SK-N-SH treated with all-trans-retinoic acid at 6 μM for 48 hours (cell line): ENCODE data around the gene CDCA8.
"Not testable (repeated sequence)": the region's sequence is repeated elsewhere in the genome, so short reads cannot be mapped to it uniquely, and the experiment has no call there.

Experiments used
- ATAC-seq: fragments of 200-7000 bp; cut with Tn5 transposase; 3 replicates; pipeline ENCODE4 v1.9.1; 2020; ENCODE audit warnings: mild to moderate bottlenecking, moderate library complexity
- ARNTL ChIP-seq: fragments of 450-650 bp; formaldehyde crosslinking; IDR thresholded peaks from 2 replicates; pipeline ENCODE4 v1.5.0; 2020; ENCODE audit warnings: low read depth, mild to moderate bottlenecking, moderate library complexity, borderline replicate concordance
- BACH2 ChIP-seq: fragments of 250-450 bp; sonication (Bioruptor Pico); IDR thresholded peaks from 2 replicates; pipeline ENCODE4 v1.9.0; 2021; ENCODE audit warnings: mild to moderate bottlenecking, borderline replicate concordance
- CSDC2 ChIP-seq: fragments of 250-450 bp; sonication (Bioruptor Pico); IDR thresholded peaks from 2 replicates; pipeline ENCODE4 v1.5.0; 2020; ENCODE audit warnings: mild to moderate bottlenecking, moderate library complexity
- GLIS3 ChIP-seq: fragments of 250-450 bp; sonication (Bioruptor Pico); IDR thresholded peaks from 2 replicates; pipeline ENCODE4 v1.5.0; 2020; ENCODE audit warnings: mild to moderate bottlenecking, moderate library complexity
- ISL1 ChIP-seq: fragments of 250-450 bp; sonication (Bioruptor Pico); IDR thresholded peaks from 2 replicates; pipeline ENCODE4 v2.1.2; 2022; ENCODE audit warnings: mild to moderate bottlenecking, moderate library complexity
- OSR1 ChIP-seq: fragments of 250-450 bp; sonication (Bioruptor Pico); IDR thresholded peaks from 2 replicates; pipeline ENCODE4 v1.8.0; 2022; ENCODE audit warnings: moderate library complexity, mild to moderate bottlenecking, inconsistent platforms
- PPARA ChIP-seq: fragments of 250-450 bp; sonication (Bioruptor Pico); IDR thresholded peaks from 2 replicates; pipeline ENCODE4 v1.5.0; 2020; ENCODE audit warnings: mild to moderate bottlenecking, borderline replicate concordance
- RARB ChIP-seq: fragments of 250-450 bp; sonication (Bioruptor Pico); IDR thresholded peaks from 2 replicates; pipeline ENCODE4 v1.8.0; 2021; ENCODE audit warnings: mild to moderate bottlenecking, moderate library complexity
- SNAI2 ChIP-seq: fragments of 250-450 bp; sonication (Bioruptor Pico); IDR thresholded peaks from 2 replicates; pipeline ENCODE4 v1.5.0; 2020; ENCODE audit warnings: mild to moderate bottlenecking, moderate library complexity
- TCF4 ChIP-seq: fragments of 250-450 bp; sonication (Bioruptor Pico); IDR thresholded peaks from 2 replicates; pipeline ENCODE4 v1.8.0; 2021; ENCODE audit warnings: mild to moderate bottlenecking, moderate library complexity, borderline replicate concordance
- TOX ChIP-seq: fragments of 250-450 bp; sonication (Bioruptor Pico); IDR thresholded peaks from 2 replicates; pipeline ENCODE4 v1.8.0; 2021; ENCODE audit warnings: mild to moderate bottlenecking, moderate library complexity, borderline replicate concordance
- ZC3H10 ChIP-seq: fragments of 250-450 bp; sonication (Bioruptor Pico); IDR thresholded peaks from 2 replicates; pipeline ENCODE4 v1.5.1; 2021; ENCODE audit warnings: mild to moderate bottlenecking, moderate library complexity
- ZFP3 ChIP-seq: fragments of 250-450 bp; sonication (Bioruptor Pico); IDR thresholded peaks from 2 replicates; pipeline ENCODE4 v1.5.0; 2020; ENCODE audit warnings: mild to moderate bottlenecking, moderate library complexity
- ZFP30 ChIP-seq: fragments of 450-650 bp; formaldehyde crosslinking; IDR thresholded peaks from 2 replicates; pipeline ENCODE4 v1.5.0; 2022; ENCODE audit warnings: mild to moderate bottlenecking, moderate library complexity
- ZNF70 ChIP-seq: fragments of 450-650 bp; formaldehyde crosslinking; IDR thresholded peaks from 2 replicates; pipeline ENCODE4 v1.5.0; 2020; ENCODE audit warnings: mild to moderate bottlenecking, moderate library complexity
- ZNF8 ChIP-seq: fragments of 450-650 bp; formaldehyde crosslinking; IDR thresholded peaks from 2 replicates; pipeline ENCODE4 v1.5.0; 2020; ENCODE audit warnings: mild to moderate bottlenecking, moderate library complexity
- TF ChIP-seq, protein P1 (sequence below): fragments of 250-450 bp; sonication (Bioruptor Pico); IDR thresholded peaks from 2 replicates; pipeline ENCODE4 v1.5.1; 2021; ENCODE audit warnings: mild to moderate bottlenecking, moderate library complexity
- TF ChIP-seq, protein P2 (sequence below): fragments of 250-450 bp; sonication (Bioruptor Pico); IDR thresholded peaks from 2 replicates; pipeline ENCODE4 v1.5.0; 2020; ENCODE audit warnings: mild to moderate bottlenecking, moderate library complexity
- TF ChIP-seq, protein P3 (sequence below): fragments of 250-450 bp; sonication (Bioruptor Pico); IDR thresholded peaks from 2 replicates; pipeline ENCODE4 v1.5.1; 2020; ENCODE audit warnings: low read depth, mild to moderate bottlenecking, moderate library complexity
- TF ChIP-seq, protein P4 (sequence below): fragments of 250-450 bp; sonication (Bioruptor Pico); IDR thresholded peaks from 2 replicates; pipeline ENCODE4 v1.8.0; 2020; ENCODE audit warnings: mild to moderate bottlenecking, moderate library complexity, borderline replicate concordance

The CDCA8 gene

DNA sequence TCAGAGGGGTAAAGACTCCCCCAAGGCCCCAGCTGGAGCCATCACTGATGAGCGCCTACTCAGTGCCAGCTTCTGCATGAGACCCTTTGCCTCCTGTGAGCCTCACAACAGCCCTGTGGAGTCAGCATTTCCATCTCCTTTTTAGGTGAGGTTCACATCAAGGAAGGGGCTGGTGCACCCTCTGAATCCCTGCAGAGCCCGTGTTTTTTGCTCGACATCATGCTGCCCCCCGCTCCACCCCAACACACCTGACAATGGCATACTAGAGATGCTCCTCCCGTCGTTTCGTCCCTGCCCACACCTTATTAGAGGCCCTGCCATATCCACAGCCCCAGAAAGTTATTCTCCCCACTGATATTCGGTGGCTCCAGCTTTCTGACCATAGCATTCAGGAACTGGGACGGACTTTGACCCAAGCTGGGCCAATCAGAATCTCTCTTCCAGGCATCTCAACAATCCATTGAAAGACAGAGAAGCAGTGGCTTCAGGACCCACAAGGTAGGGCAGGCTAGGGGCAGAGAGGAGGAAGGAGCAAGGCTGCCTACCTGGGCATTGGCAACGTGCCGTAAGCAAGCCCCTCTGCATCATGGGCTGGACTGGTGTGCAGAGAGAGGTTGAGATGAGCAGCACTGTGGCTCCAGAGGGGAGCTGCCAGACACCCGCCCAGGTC is 39.9 kb downstream of the CDCA8 start (continued):
- no peak for TF ChIP-seq ISL1 (CRISPR knock-in tag)
- TF ChIP-seq, all 23 proteins: peak for 0

DNA sequence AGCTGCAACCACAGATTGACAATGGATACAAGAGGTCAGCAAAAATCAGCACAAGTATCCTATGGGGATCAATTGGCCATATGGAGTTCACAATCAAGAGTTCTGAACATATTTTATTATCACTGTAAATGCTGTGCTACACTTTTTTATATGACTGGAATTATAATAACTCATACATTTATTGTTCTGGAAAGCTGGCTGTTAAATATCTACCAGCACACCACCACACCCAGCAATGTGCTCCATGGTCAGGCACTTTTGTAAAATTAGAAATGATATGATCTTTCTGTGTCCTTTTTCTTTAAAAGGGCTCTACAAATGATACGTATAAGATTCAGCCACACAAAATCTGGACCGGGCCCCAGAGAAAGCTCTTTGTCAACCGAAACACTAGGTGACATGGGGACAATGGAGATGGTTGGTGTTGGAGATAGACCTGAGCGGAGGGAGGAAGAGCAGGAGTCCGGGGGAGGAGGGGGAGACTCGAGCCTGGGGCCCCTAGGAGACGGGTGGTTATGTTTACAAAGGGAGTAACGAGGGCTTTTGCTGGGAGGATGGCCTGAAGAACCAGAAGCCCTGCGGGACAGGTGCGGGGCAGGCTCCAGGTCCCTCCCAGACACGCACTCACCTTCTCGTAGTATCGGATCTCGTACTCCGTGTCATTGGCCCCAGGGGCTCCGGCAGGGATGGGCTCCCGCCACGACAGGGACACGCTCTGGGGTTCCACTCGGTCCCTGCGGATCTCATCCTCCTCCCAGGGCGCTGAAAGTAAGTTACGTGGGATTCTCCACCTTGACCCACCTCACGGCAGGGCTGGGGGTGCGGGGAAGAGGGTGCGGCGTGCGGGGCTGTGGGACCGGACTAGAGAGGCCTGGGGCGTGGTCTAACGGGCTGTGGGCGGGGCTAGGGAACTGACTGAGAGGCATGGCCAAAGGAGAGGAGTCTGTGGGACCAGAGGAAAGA is 42.6 kb downstream of the CDCA8 start:
- no peak for ATAC-seq
- TF ChIP-seq GLIS3 (CRISPR knock-in tag): no peak

DNA sequence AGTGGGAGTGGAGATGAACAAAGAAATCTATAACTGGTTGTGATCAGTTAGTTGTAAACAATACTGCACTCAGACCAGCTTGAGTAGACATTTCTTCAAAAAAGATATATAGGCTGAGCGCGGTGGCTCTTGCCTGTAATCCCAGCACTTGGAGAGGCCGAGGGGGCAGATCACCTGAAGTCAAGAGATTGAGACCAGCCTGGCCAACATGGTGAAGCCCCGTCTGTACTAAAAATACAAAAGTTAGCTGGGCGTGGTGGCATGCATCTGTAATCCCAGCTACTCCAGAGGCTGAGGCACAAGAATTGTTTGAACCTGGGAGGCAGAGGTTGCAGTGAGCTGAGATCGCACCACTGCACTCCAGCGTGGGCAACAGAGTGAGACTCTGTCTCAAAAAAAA is 45.7 kb downstream of the CDCA8 start:
- ATAC-seq: not testable (repeated sequence)

DNA sequence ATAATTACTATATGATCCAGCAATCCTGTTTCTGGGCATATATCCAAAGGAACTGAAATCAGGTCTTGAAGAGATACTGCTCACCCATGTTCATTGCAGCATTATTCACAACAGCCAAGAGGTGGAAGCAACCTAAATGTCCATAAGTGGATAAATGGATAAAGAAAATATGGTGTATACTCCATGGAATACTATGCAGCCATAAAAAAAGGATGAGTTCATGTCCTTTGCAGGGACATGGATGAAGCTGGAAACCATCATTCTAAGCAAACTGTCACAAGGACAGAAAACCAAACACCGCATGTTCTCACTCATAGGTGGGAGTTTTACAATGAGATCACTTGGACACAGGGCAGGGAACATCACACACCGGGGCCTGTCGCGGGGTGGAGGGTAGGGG is 46.3 kb downstream of the CDCA8 start:
- not testable (repeated sequence) for ATAC-seq

DNA sequence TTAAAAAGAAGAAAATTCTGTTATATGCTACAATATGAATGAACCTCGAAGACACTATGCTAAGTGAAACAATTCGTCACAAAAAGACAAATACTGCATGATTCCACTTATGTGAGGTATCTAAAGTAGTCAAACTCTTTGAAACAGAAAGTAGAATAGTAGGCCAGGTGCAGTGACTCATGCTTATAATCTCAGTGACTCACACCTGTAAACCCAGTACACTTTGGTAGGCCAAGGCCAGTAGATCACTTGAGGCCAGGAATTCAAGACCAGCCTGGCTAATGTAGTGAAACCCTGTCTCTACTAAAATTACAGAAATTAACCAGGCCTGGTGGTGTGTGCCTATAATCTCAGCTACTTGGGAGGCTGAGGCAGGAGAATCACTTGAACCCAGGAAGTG is 46.9 kb downstream of the CDCA8 start:
- no peak for TF ChIP-seq BACH2 (CRISPR knock-in tag)
- TF ChIP-seq ARNTL (CRISPR knock-in tag): no peak
- no peak for TF ChIP-seq GLIS3 (CRISPR knock-in tag)
- no peak for TF ChIP-seq ZC3H10
- no peak for TF ChIP-seq TCF4 (CRISPR knock-in tag)
- ATAC-seq: no peak

DNA sequence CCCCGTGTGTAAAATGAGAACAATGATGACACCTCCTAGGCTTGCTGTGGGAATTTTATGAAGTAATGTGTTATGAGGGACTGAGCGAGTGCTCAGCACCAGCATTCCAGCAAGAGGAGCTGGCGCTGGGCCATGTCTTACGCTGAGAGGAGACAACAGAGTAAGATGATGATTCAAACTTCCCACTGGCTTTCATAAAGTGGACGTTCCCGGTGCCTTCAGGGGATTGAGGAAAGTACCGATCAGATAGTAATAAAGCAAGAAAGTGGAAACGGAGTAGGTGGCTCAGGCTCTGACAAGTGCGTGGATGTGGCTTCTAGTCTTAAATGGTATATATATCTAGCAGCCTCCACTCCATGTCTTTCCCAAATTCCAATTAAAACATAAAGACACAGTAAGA is 48.8 kb downstream of the CDCA8 start:
- no peak for ATAC-seq
- TF ChIP-seq, protein P1, sequence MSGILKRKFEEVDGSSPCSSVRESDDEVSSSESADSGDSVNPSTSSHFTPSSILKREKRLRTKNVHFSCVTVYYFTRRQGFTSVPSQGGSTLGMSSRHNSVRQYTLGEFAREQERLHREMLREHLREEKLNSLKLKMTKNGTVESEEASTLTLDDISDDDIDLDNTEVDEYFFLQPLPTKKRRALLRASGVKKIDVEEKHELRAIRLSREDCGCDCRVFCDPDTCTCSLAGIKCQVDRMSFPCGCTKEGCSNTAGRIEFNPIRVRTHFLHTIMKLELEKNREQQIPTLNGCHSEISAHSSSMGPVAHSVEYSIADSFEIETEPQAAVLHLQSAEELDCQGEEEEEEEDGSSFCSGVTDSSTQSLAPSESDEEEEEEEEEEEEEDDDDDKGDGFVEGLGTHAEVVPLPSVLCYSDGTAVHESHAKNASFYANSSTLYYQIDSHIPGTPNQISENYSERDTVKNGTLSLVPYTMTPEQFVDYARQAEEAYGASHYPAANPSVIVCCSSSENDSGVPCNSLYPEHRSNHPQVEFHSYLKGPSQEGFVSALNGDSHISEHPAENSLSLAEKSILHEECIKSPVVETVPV: no peak
- TF ChIP-seq PPARA (CRISPR knock-in tag) (no peak), CSDC2 (no peak), ARNTL (CRISPR knock-in tag) (no peak)
- TF ChIP-seq, protein P2, sequence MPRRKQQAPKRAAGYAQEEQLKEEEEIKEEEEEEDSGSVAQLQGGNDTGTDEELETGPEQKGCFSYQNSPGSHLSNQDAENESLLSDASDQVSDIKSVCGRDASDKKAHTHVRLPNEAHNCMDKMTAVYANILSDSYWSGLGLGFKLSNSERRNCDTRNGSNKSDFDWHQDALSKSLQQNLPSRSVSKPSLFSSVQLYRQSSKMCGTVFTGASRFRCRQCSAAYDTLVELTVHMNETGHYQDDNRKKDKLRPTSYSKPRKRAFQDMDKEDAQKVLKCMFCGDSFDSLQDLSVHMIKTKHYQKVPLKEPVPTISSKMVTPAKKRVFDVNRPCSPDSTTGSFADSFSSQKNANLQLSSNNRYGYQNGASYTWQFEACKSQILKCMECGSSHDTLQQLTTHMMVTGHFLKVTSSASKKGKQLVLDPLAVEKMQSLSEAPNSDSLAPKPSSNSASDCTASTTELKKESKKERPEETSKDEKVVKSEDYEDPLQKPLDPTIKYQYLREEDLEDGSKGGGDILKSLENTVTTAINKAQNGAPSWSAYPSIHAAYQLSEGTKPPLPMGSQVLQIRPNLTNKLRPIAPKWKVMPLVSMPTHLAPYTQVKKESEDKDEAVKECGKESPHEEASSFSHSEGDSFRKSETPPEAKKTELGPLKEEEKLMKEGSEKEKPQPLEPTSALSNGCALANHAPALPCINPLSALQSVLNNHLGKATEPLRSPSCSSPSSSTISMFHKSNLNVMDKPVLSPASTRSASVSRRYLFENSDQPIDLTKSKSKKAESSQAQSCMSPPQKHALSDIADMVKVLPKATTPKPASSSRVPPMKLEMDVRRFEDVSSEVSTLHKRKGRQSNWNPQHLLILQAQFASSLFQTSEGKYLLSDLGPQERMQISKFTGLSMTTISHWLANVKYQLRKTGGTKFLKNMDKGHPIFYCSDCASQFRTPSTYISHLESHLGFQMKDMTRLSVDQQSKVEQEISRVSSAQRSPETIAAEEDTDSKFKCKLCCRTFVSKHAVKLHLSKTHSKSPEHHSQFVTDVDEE (CRISPR knock-in tag): no peak
- TF ChIP-seq, protein P3, sequence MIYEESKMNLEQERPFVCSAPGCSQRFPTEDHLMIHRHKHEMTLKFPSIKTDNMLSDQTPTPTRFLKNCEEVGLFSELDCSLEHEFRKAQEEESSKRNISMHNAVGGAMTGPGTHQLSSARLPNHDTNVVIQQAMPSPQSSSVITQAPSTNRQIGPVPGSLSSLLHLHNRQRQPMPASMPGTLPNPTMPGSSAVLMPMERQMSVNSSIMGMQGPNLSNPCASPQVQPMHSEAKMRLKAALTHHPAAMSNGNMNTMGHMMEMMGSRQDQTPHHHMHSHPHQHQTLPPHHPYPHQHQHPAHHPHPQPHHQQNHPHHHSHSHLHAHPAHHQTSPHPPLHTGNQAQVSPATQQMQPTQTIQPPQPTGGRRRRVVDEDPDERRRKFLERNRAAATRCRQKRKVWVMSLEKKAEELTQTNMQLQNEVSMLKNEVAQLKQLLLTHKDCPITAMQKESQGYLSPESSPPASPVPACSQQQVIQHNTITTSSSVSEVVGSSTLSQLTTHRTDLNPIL (CRISPR knock-in tag): no peak
- TF ChIP-seq, all 23 proteins: peak for 0

DNA sequence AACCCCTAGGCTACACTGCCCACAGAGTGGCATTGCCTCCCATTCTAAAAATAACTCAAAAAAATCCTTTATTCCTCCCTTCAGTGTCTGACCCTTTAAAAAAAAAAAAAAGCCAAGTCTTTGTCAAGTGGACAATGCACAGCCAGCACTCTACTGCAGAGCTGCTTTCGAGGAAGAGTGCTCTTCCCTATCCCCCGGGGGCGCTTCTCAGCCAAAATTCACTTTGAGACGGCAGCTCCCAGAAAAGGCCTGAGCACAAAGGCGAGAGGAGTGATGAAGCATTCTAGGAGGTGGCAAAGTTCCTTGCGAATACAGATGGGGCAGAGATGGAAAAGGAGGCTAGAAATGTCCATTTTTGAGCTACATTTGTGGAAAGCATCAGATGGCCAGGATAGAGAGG is 49.3 kb downstream of the CDCA8 start:
- ATAC-seq: no peak
- TF ChIP-seq ISL1 (CRISPR knock-in tag) (no peak), ZFP3 (CRISPR knock-in tag) (no peak), ZNF8 (CRISPR knock-in tag) (no peak), TCF4 (CRISPR knock-in tag) (no peak), ZFP30 (CRISPR knock-in tag) (no peak), CSDC2 (no peak), OSR1 (no peak), ZNF70 (CRISPR knock-in tag) (no peak), ARNTL (CRISPR knock-in tag) (no peak), TOX (no peak), SNAI2 (no peak), PPARA (CRISPR knock-in tag) (no peak), RARB (CRISPR knock-in tag) (no peak)
- TF ChIP-seq, protein P4, sequence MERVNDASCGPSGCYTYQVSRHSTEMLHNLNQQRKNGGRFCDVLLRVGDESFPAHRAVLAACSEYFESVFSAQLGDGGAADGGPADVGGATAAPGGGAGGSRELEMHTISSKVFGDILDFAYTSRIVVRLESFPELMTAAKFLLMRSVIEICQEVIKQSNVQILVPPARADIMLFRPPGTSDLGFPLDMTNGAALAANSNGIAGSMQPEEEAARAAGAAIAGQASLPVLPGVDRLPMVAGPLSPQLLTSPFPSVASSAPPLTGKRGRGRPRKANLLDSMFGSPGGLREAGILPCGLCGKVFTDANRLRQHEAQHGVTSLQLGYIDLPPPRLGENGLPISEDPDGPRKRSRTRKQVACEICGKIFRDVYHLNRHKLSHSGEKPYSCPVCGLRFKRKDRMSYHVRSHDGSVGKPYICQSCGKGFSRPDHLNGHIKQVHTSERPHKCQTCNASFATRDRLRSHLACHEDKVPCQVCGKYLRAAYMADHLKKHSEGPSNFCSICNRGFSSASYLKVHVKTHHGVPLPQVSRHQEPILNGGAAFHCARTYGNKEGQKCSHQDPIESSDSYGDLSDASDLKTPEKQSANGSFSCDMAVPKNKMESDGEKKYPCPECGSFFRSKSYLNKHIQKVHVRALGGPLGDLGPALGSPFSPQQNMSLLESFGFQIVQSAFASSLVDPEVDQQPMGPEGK (CRISPR knock-in tag): no peak
- TF ChIP-seq, protein P1: no peak
